Epithelial cell of esophagus (primary cell): ENCODE results near the gene CABLES1.
A peak's percentile ranks its signal among the peaks of the same experiment; 100 is the strongest.
"Not testable (repeated sequence)": the region's sequence is repeated elsewhere in the genome, so short reads cannot be mapped to it uniquely, and the experiment has no call there.

ENCODE experiments used
- DNase-seq: peaks from one replicate; pipeline ENCODE4 v3.0.0; 2010; ENCODE audit warnings: low read depth
- H3K4me3 ChIP-seq: 2 replicates; pipeline ENCODE4 v1.5.1; 2011; ENCODE audit warnings: mild to moderate bottlenecking, low read length, control low read depth
- TF ChIP-seq, protein P1 (sequence below): IDR thresholded peaks from 2 replicates; pipeline ENCODE4 v1.5.1; 2011; ENCODE audit warnings: low read depth, mild to moderate bottlenecking, low read length, control low read depth, inconsistent platforms; ENCODE audit not compliant: insufficient read depth; ENCODE audit errors: missing control alignments

Gene CABLES1

DNA sequence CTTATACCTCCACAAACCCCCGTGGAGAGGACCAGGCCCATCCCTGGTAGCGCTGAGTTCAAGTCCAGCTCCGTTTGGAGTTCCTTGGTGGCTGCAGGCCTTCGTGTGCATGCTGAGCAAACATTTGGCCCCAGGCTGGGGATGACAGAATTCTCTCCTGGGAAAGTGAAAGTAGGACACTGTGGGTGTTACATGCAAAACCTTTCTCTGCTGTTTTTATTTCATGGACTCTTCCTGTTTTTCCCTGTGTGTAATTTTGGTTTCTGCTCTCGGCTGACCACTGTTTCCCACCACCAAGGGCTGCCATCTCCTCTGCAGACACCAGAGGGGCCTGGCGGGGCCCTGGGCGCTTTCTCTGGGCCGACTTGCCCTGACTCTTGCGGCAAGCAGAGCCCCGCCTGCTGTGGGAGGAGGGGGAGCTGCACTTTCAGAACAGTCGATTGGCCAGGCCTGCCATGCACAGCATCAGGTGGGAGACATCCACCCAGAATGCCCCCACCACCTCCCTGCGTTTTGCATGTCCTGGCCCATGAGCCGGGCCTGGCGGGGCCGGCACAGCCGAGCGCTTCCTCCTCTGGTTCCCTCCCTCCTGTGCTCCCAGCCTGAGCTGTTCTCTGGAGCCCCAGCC lies 102.4 kb downstream of the CABLES1 start:
- TF ChIP-seq, protein P1, sequence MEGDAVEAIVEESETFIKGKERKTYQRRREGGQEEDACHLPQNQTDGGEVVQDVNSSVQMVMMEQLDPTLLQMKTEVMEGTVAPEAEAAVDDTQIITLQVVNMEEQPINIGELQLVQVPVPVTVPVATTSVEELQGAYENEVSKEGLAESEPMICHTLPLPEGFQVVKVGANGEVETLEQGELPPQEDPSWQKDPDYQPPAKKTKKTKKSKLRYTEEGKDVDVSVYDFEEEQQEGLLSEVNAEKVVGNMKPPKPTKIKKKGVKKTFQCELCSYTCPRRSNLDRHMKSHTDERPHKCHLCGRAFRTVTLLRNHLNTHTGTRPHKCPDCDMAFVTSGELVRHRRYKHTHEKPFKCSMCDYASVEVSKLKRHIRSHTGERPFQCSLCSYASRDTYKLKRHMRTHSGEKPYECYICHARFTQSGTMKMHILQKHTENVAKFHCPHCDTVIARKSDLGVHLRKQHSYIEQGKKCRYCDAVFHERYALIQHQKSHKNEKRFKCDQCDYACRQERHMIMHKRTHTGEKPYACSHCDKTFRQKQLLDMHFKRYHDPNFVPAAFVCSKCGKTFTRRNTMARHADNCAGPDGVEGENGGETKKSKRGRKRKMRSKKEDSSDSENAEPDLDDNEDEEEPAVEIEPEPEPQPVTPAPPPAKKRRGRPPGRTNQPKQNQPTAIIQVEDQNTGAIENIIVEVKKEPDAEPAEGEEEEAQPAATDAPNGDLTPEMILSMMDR, result peak; percentile 5
- H3K4me3 ChIP-seq, result no peak overlapping the region

DNA sequence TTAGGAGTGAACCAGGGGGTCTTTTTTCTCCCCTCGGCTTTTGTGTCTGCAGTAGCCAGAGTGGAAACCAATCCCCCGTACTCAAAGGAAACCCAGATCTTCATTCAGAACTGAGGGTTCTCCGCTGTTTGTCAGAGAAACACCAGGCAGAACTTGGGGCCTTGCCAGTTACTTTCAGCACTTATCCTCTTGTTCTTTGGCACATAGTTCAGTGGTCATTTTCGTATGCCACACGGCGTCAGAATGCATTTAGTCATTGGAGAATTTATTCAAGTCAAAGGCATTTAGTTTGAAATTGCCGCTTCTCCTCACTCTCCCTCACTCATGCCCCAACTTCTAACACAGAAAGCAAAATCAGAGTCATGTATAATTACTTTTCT lies 102.9 kb downstream of the CABLES1 start:
- TF ChIP-seq, protein P1, result no peak
- H3K4me3 ChIP-seq, result no peak overlapping the region
- DNase-seq, result no peak

More for the DNA sequence above, 102.4 kb downstream of the CABLES1 start:
- DNase-seq, result peak; percentile 59

DNA sequence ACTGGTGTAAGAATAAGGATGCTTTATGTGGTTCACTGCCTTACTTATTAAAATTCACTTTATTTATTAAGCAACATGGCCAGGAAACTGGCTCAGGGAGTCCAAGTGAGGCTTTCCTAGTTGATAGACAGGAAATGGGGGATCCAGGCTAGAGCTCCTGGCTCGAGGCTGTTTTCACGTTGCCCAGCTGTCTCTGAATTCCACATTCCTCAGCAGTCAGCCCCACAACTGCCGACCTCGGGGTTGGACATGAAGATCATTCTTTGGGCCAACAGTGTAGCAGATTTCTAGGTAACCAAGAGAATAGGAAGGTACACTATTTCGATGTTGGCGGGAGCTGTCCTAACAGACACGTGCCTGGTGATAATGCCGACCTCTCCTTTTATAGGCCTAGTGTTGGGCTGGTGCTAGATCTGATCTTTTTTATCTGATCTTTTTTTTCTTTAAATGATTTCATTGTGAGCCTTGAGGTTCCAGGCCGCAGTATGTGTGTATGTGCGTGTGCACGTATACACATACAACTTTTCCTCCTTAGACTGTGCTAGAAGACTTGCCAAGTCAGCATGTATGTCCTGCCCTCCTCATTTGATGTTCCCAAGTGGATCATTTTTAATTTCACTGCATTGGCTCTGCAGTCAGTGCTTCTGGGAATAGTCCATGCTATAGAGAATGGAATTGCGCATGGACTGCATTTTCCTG lies 103.5 kb downstream of the CABLES1 start:
- DNase-seq, result no peak
- TF ChIP-seq, protein P1, result no peak
- no peak overlapping the region for H3K4me3 ChIP-seq

GRCh38 chr18:23239350-23239692 lies 104.0 kb downstream of the CABLES1 start:
- H3K4me3 ChIP-seq, result no peak overlapping the region
- DNase-seq, result no peak
- TF ChIP-seq, protein P1, result no peak

DNA sequence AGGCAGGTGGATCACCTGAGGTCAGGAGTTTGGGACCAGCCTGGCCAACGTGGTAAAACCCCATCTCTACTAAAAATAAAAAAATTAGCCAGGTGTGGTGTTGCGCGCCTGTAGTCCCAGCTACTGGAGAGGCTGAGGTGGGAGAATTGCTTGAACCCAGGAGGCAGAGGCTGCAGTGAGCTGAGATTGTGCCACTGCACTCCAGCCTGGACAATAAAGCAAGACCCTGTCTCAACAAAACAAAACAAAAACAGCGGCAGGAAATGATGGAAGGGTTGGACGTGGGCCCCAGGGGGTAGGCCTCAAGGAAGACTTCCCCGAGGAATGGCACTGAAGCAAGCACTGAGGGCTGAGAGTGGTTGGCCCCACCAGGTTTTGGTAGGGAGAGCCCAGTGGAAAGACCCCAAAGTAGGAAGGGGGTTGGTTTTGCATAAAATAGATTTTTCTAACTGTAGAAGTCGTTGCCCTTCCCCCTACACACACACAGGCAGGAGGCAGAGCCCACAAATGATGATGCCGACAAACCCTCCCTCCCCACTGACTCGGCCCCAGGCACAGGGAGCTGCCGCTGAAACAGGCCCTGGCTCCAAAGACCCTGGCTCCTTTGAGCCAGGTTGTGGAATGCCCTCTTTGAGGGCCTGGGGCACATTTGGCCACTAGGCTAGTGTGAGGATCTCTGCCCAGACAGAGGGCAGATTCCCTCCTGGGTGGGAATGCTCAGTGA lies 104.8 kb downstream of the CABLES1 start:
- H3K4me3 ChIP-seq, result no peak overlapping the region
- no peak for DNase-seq
- TF ChIP-seq, protein P1, result no peak

DNA sequence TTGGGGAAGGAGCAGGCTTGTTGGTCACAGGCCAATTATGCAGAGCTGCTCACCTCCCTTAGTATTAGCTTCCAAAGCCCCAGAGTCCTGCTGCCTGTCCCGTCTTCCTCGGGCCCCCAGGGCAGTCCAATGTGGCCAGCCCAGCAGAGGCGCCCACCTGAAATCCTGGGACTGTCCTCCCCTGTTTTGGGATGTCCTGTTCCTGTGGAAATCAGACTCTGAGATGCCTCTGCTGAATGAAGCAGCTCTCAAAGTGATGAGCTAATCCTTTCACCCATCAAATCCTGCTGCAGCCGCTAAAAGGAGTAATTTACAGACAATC lies 105.3 kb downstream of the CABLES1 start:
- no peak for DNase-seq
- TF ChIP-seq, protein P1, result no peak
- H3K4me3 ChIP-seq, result no peak overlapping the region

- DNase-seq, H3K4me3 ChIP-seq: not testable (repeated sequence)
Measured at GRCh38 chr18:23241833-23242496, 106.7 kb downstream of the CABLES1 start.
